ENCODE results near the gene NME9.

The NME9 gene

GRCh38 chr3:138331143-138331894 is 1.7 kb upstream of the NME9 start:
- DNase-seq = no peak

GRCh38 chr3:138329984-138330293 is 288 bp upstream of the NME9 start:
- DNase-seq = no peak

GRCh38 chr3:138328341-138328740 is 1.3 kb downstream of the NME9 start:
- DNase-seq = no peak

- DNase-seq = no peak
Measured at GRCh38 chr3:138327831-138328230, 1.8 kb downstream of the NME9 start.

GRCh38 chr3:138326866-138327595 is 2.6 kb downstream of the NME9 start:
- no peak for DNase-seq

- DNase-seq = no peak
Measured at GRCh38 chr3:138325990-138326389, 3.7 kb downstream of the NME9 start.

GRCh38 chr3:138323971-138324370 is 5.7 kb downstream of the NME9 start:
- DNase-seq = no peak

GRCh38 chr3:138317687-138318086 is 12.0 kb downstream of the NME9 start:
- no peak for DNase-seq

- DNase-seq = no peak
Measured at GRCh38 chr3:138314751-138315150, 14.9 kb downstream of the NME9 start.

GRCh38 chr3:138310494-138310893 is 19.2 kb downstream of the NME9 start:
- no peak for DNase-seq

GRCh38 chr3:138308783-138309182 is 20.9 kb downstream of the NME9 start:
- no peak for DNase-seq

- DNase-seq = no peak
Measured at GRCh38 chr3:138307899-138308298, 21.8 kb downstream of the NME9 start.

GRCh38 chr3:138303474-138303873 is 26.2 kb downstream of the NME9 start:
- no peak for DNase-seq

- DNase-seq = no peak
Measured at GRCh38 chr3:138300647-138301046, 29.0 kb downstream of the NME9 start.

GRCh38 chr3:138297876-138298275 is 31.8 kb downstream of the NME9 start:
- DNase-seq = no peak

GRCh38 chr3:138297059-138297607 is 32.5 kb downstream of the NME9 start:
- DNase-seq = no peak

- no peak for DNase-seq
Measured at GRCh38 chr3:138296639-138297038, 33.0 kb downstream of the NME9 start.

- DNase-seq = no peak
Measured at GRCh38 chr3:138289701-138290100, 40.0 kb downstream of the NME9 start.

- no peak for DNase-seq
Measured at GRCh38 chr3:138289260-138289659, 40.4 kb downstream of the NME9 start.

- no peak for DNase-seq
Measured at GRCh38 chr3:138284957-138285477, 44.6 kb downstream of the NME9 start.

GRCh38 chr3:138284079-138284478 is 45.6 kb downstream of the NME9 start:
- no peak for DNase-seq

GRCh38 chr3:138282836-138283235 is 46.8 kb downstream of the NME9 start:
- no peak for DNase-seq

- no peak for DNase-seq
Measured at GRCh38 chr3:138281561-138281960, 48.1 kb downstream of the NME9 start.

GRCh38 chr3:138271189-138271794 is 58.4 kb downstream of the NME9 start:
- DNase-seq = no peak
